Heart left ventricle (tissue), 13 donors: Measurements from ENCODE around the gene SLC35F3.

Experiments used
- POLR2A ChIP-seq, 2 donors: fragments of 450-650 bp; IDR thresholded peaks; one replicate each; pipeline ENCODE4 v1.6.1; 2017; ENCODE audit warnings: antibody characterized with exemption in 2 of 2, mild to moderate bottlenecking in 2 of 2, moderate library complexity in 2 of 2
- TF ChIP-seq, protein P1 (sequence below), 12 donors: fragments of 200-600 bp; sonication (generic) in 4 of 12; IDR thresholded peaks; one replicate each; pipeline versions ENCODE4 v1.5.0 to v1.8.0; 2018 to 2022; ENCODE audit warnings: antibody characterized with exemption in 12 of 12, mild to moderate bottlenecking in 5 of 12
- donor health status: ischemic (EF 13 %, LVEDD 7.1; RV severe dilation, severe dysfunction).
- donor health status: DM: no; HTN: yes; CAD: no.
- donor health status: DM: no; HTN: no; CAD: no.
- donor health status: ischemic (EF 25% LVEDD 6.9; RV normal size, moderate dysfunction).
- donor health status: ischemic (EF 25% LVEDD 5.7; RV mildly dilated, moderate dysfunction).
- donor health status: ischemic (EF 35%, LVEDD 5.7; RV mildly dilated, moderate dysfunction).
- donor health status: nonischemic (EF 11% LVEDD 7.7; RV severe dilation, severe dysfunction).
- donor health status: DM: yes; HTN: yes; CAD: no.
- donor health status: PGD.
- donor health status: ischemic (EF 29% LVEDD 5.4; RV normal size, mild dysfunction).
- donor health status: nonischemic (EF 23%, LVEDD 6.1; RV moderate dilation, normal function).

- TF ChIP-seq, protein P1, sequence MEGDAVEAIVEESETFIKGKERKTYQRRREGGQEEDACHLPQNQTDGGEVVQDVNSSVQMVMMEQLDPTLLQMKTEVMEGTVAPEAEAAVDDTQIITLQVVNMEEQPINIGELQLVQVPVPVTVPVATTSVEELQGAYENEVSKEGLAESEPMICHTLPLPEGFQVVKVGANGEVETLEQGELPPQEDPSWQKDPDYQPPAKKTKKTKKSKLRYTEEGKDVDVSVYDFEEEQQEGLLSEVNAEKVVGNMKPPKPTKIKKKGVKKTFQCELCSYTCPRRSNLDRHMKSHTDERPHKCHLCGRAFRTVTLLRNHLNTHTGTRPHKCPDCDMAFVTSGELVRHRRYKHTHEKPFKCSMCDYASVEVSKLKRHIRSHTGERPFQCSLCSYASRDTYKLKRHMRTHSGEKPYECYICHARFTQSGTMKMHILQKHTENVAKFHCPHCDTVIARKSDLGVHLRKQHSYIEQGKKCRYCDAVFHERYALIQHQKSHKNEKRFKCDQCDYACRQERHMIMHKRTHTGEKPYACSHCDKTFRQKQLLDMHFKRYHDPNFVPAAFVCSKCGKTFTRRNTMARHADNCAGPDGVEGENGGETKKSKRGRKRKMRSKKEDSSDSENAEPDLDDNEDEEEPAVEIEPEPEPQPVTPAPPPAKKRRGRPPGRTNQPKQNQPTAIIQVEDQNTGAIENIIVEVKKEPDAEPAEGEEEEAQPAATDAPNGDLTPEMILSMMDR (IDR thresholded peaks at IDR 0.05), result no peak
- TF ChIP-seq POLR2A (IDR thresholded peaks at IDR 0.05), result no peak
Measured at GRCh38 chr1:233885196-233885920, 19.1 kb upstream of the SLC35F3 start.
